Liver (tissue), 3 donors: ENCODE data around the gene UBE2R2.

Source experiments
- JUND ChIP-seq, 2 donors: IDR thresholded peaks; 2 replicates each; pipeline ENCODE4 v1.6.1; 2016; ENCODE audit warnings: antibody characterized with exemption in 2 of 2
- TF ChIP-seq, protein P1 (sequence below): fragments of 150-350 bp; IDR thresholded peaks from 2 replicates; pipeline ENCODE4 v1.5.1; 2017; ENCODE audit warnings: improper control_type of control experiment, low read depth, low read length; ENCODE audit not compliant: missing input control
- donor health status: healthy.
- donor health status: healthy.

DNA sequence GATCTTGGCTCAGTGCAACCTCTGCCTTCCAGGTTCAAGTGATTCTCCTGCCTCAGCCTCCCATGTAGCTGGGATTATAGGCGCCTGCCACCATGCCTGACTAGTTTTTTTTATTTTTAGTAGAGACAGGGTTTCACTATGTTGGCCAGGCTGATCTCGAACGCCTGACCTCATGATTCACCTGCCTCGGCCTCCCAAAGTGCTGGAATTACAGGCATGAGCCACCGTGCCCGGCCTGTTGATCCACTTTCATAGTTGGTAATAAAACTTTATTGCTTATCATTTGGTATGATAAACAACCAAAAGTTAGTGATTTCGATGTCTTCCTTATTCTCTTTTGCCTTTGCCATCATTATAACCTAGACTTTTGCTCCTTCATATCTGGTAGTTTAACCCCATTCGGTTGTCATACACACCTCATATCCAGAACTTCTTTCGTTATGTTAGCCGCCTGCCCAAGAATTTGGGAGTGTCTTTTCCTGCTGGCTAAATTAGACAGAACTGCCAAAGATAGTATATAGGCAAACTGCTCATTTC lies 45.0 kb downstream of the UBE2R2 start:
- TF ChIP-seq, protein P1, sequence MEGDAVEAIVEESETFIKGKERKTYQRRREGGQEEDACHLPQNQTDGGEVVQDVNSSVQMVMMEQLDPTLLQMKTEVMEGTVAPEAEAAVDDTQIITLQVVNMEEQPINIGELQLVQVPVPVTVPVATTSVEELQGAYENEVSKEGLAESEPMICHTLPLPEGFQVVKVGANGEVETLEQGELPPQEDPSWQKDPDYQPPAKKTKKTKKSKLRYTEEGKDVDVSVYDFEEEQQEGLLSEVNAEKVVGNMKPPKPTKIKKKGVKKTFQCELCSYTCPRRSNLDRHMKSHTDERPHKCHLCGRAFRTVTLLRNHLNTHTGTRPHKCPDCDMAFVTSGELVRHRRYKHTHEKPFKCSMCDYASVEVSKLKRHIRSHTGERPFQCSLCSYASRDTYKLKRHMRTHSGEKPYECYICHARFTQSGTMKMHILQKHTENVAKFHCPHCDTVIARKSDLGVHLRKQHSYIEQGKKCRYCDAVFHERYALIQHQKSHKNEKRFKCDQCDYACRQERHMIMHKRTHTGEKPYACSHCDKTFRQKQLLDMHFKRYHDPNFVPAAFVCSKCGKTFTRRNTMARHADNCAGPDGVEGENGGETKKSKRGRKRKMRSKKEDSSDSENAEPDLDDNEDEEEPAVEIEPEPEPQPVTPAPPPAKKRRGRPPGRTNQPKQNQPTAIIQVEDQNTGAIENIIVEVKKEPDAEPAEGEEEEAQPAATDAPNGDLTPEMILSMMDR = no peak
- TF ChIP-seq JUND (IDR thresholded peaks at IDR 0.05) = no peak
